RWPE1 (cell line): ENCODE results near the gene KIAA1217.
A peak's percentile ranks its signal among the peaks of the same experiment; 100 is the strongest.

Experiments used
- CTCF ChIA-PET: fragments of 350-600 bp; sonication (Branson Sonifier 250); formaldehyde crosslinking; extraction: SDS; loops from one replicate; lab custom pipeline; 2021; lab: Yijun Ruan, JAX
- POLR2A ChIA-PET: fragments of 400-600 bp; formaldehyde crosslinking; extraction: SDS; loops from one replicate; lab custom pipeline; 2020; ENCODE audit warnings: antibody characterized with exemption; ENCODE audit not compliant: low non-redundant PET; lab: Yijun Ruan, JAX
- DNase-seq: peaks from one replicate; pipeline ENCODE4 v3.0.0; 2012; ENCODE audit warnings: low spot score
- H3K27ac ChIP-seq: fragments of 450-650 bp; 2 replicates; pipeline ENCODE4 v1.5.1; 2017
- TF ChIP-seq, protein P1 (sequence below): fragments of 450-650 bp; conservative IDR thresholded peaks from 2 replicates; pipeline ENCODE4 v1.5.1; 2017; ENCODE audit warnings: low read depth, mild to moderate bottlenecking

Gene KIAA1217

GRCh38 chr10:24339387-24339786, 130.4 kb downstream of the KIAA1217 start:
- CTCF ChIA-PET, result no interaction called here
- no peak overlapping the region for H3K27ac ChIP-seq
- POLR2A ChIA-PET, result no interaction called here
- DNase-seq, result no peak
- TF ChIP-seq, protein P1, sequence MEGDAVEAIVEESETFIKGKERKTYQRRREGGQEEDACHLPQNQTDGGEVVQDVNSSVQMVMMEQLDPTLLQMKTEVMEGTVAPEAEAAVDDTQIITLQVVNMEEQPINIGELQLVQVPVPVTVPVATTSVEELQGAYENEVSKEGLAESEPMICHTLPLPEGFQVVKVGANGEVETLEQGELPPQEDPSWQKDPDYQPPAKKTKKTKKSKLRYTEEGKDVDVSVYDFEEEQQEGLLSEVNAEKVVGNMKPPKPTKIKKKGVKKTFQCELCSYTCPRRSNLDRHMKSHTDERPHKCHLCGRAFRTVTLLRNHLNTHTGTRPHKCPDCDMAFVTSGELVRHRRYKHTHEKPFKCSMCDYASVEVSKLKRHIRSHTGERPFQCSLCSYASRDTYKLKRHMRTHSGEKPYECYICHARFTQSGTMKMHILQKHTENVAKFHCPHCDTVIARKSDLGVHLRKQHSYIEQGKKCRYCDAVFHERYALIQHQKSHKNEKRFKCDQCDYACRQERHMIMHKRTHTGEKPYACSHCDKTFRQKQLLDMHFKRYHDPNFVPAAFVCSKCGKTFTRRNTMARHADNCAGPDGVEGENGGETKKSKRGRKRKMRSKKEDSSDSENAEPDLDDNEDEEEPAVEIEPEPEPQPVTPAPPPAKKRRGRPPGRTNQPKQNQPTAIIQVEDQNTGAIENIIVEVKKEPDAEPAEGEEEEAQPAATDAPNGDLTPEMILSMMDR, result no peak

GRCh38 chr10:24340446-24340845, 131.5 kb downstream of the KIAA1217 start:
- TF ChIP-seq, protein P1, result no peak
- ChIA-PET POLR2A (no interaction called here), CTCF (no interaction called here)
- H3K27ac ChIP-seq, result no peak overlapping the region
- no peak for DNase-seq

GRCh38 chr10:24340883-24341282, 131.9 kb downstream of the KIAA1217 start:
- ChIA-PET CTCF (no interaction called here), POLR2A (no interaction called here)
- DNase-seq, result no peak
- TF ChIP-seq, protein P1, result no peak
- no peak overlapping the region for H3K27ac ChIP-seq

- TF ChIP-seq, protein P1, result no peak
- POLR2A ChIA-PET, result no interaction called here
- H3K27ac ChIP-seq, result no peak overlapping the region
- CTCF ChIA-PET, result no interaction called here
- no peak for DNase-seq
Observed at GRCh38 chr10:24341371-24341770, 132.4 kb downstream of the KIAA1217 start.

- POLR2A ChIA-PET, result no interaction called here
- CTCF ChIA-PET, result no interaction called here
- DNase-seq, result no peak
- TF ChIP-seq, protein P1, result no peak
- no peak overlapping the region for H3K27ac ChIP-seq
Observed at GRCh38 chr10:24341897-24342296, 133.0 kb downstream of the KIAA1217 start.

DNA sequence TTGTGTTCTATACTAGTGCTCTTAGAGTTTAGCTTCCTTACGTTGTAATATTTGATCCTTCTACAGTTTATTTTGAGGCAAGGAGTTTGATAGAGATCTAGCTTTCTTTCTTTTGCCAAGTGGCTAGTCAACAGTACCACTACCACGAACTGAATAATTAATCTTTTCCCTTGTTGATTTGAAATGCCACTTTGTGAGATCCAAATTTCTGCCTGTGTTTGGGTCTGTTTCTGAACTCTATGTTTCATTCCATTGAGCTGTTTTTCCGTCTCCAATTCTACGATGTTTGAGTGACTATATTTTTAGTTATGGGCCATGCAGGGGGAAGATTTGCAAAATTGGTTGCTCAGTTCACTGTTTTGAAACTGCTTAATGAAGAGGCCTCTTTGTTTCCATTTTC, 134.7 kb downstream of the KIAA1217 start:
- TF ChIP-seq, protein P1, result no peak
- no peak for DNase-seq
- CTCF ChIA-PET, result no interaction called here
- no peak overlapping the region for H3K27ac ChIP-seq
- POLR2A ChIA-PET, result no interaction called here

- TF ChIP-seq, protein P1, result no peak
- no peak overlapping the region for H3K27ac ChIP-seq
- ChIA-PET CTCF (no interaction called here), POLR2A (no interaction called here)
- peak; percentile 82 for DNase-seq
Observed at GRCh38 chr10:24344279-24344678, 135.3 kb downstream of the KIAA1217 start.
